RWPE2 (cell line): ENCODE data around the gene KIF25.

Source experiments
- ATAC-seq: fragments of 200-7000 bp; cut with Tn5 transposase; 3 replicates; pipeline ENCODE4 v1.9.1; 2021; ENCODE audit warnings: low read depth
- DNase-seq: peaks from one replicate; pipeline ENCODE4 v3.0.0-alpha.2; 2020; ENCODE audit warnings: low spot score
- H3K27ac ChIP-seq: fragments of 450-650 bp; 2 replicates; pipeline ENCODE4 v1.5.1; 2017; ENCODE audit warnings: mild to moderate bottlenecking; ENCODE audit not compliant: poor library complexity, severe bottlenecking
- H3K27me3 ChIP-seq: fragments of 250-450 bp; sonication (Bioruptor Pico); 2 replicates; pipeline ENCODE4 v1.5.1; 2021; ENCODE audit warnings: mild to moderate bottlenecking, moderate library complexity; ENCODE audit not compliant: insufficient read depth, poor library complexity, severe bottlenecking
- H3K36me3 ChIP-seq: fragments of 250-450 bp; sonication (Bioruptor Pico); 2 replicates; pipeline ENCODE4 v1.5.1; 2020; ENCODE audit warnings: low read depth, mild to moderate bottlenecking, moderate library complexity
- H3K4me1 ChIP-seq: fragments of 250-450 bp; sonication (Bioruptor Pico); 2 replicates; pipeline ENCODE4 v1.5.1; 2021; ENCODE audit warnings: mild to moderate bottlenecking, moderate library complexity; ENCODE audit not compliant: insufficient read depth, poor library complexity, severe bottlenecking
- H3K4me3 ChIP-seq: fragments of 250-450 bp; sonication (Bioruptor Pico); 2 replicates; pipeline ENCODE4 v1.5.1; 2021; ENCODE audit warnings: mild to moderate bottlenecking, moderate library complexity; ENCODE audit not compliant: severe bottlenecking
- H3K9me3 ChIP-seq: fragments of 250-450 bp; sonication (Bioruptor Pico); 2 replicates; pipeline ENCODE4 v1.5.1; 2021; ENCODE audit warnings: mild to moderate bottlenecking, moderate library complexity; ENCODE audit not compliant: severe bottlenecking
- TF ChIP-seq, protein P1 (sequence below): fragments of 450-650 bp; IDR thresholded peaks from one replicate; pipeline ENCODE4 v1.5.1; 2017; ENCODE audit warnings: mild to moderate bottlenecking, moderate library complexity; ENCODE audit not compliant: poor library complexity, severe bottlenecking

KIF25 gene

DNA sequence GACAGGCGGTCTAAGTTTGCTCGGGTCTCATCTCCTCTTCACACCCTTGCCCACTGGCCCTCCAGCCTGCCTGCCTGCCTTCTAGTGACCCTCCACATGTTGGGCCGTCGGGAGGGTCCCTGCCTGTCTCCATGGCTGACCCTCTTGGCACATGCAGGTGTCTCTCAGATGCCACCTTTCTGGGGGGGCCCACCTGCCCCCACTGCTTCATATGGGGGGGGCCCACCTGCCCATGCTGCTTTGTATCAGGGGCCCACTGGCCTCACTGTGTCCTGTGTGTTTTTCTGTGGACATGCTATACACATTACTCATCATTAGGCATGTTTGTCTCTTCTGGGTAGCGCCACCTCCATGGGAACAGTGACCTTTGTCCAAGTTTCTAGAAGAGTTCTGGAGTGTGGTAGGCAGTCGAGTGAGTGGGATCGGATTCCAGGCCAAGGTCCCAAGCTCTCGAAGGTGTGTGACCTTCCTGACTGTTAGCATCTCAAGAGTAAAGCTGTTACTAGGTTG, 40.4 kb upstream of the KIF25 start:
- Histone ChIP-seq H3K36me3 (peaks cover 41% of the 10 kb centered on the region), H3K4me3 (no peak overlapping the region), H3K27me3 (no peaks in the 10 kb centered on the region), H3K27ac (no peak overlapping the region), H3K9me3 (no peaks in the 10 kb centered on the region), H3K4me1 (peaks cover 7% of the 10 kb centered on the region)
- TF ChIP-seq, protein P1, sequence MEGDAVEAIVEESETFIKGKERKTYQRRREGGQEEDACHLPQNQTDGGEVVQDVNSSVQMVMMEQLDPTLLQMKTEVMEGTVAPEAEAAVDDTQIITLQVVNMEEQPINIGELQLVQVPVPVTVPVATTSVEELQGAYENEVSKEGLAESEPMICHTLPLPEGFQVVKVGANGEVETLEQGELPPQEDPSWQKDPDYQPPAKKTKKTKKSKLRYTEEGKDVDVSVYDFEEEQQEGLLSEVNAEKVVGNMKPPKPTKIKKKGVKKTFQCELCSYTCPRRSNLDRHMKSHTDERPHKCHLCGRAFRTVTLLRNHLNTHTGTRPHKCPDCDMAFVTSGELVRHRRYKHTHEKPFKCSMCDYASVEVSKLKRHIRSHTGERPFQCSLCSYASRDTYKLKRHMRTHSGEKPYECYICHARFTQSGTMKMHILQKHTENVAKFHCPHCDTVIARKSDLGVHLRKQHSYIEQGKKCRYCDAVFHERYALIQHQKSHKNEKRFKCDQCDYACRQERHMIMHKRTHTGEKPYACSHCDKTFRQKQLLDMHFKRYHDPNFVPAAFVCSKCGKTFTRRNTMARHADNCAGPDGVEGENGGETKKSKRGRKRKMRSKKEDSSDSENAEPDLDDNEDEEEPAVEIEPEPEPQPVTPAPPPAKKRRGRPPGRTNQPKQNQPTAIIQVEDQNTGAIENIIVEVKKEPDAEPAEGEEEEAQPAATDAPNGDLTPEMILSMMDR: no peak
- DNase-seq: no peak
- ATAC-seq: peak; percentile 58

DNA sequence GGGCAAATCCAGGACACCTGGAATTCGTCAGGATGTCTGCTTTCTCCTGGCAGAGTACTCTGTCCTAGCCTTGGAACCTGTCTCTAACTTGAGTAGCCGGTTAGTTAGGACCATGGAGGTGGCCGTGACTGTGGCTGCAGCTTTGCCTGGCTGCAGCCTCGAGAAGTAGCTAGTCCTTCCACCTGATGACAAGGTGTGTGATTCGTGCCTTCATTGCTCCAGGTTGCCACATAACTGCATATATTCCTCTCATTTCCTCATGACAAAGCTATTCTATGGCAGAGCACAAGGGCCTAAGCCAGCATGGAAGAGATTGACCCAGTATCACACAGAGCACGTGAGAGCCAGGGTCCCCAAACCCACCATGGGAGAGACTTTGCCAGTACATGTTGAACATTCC, 39.8 kb upstream of the KIF25 start:
- no peak for DNase-seq
- Histone ChIP-seq H3K27me3 (no peaks in the 10 kb centered on the region), H3K4me1 (peaks cover under 1% of the 10 kb centered on the region), H3K27ac (no peak overlapping the region), H3K4me3 (no peak overlapping the region), H3K36me3 (peaks cover 40% of the 10 kb centered on the region), H3K9me3 (no peaks in the 10 kb centered on the region)
- ATAC-seq: no peak
- TF ChIP-seq, protein P1: no peak

DNA sequence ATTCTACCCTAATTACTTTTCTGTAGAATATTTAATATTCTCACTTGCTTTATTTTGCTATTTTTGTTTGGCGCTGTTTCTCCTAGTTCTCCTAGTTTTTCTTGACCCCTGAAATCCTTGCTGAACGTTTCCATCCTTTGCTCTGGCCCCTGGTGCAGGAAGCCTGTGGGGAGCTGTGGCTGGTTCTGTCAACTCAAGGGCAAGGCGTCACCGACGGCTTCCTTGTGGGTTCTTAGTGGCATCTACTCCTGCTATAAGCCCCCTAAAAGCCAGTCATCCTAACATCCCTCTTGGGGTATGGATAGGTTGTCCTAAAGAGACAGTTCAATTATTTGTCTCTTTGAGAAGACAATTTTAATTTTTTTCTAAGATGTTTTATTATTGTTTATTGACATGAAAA, 36.9 kb upstream of the KIF25 start:
- ATAC-seq (no peak), DNase-seq (no peak)
- Histone ChIP-seq H3K9me3 (no peaks in the 10 kb centered on the region), H3K4me3 (no peak overlapping the region), H3K27me3 (no peaks in the 10 kb centered on the region), H3K4me1 (no peaks in the 10 kb centered on the region), H3K27ac (no peak overlapping the region), H3K36me3 (peaks cover 45% of the 10 kb centered on the region)
- TF ChIP-seq, protein P1: no peak

DNA sequence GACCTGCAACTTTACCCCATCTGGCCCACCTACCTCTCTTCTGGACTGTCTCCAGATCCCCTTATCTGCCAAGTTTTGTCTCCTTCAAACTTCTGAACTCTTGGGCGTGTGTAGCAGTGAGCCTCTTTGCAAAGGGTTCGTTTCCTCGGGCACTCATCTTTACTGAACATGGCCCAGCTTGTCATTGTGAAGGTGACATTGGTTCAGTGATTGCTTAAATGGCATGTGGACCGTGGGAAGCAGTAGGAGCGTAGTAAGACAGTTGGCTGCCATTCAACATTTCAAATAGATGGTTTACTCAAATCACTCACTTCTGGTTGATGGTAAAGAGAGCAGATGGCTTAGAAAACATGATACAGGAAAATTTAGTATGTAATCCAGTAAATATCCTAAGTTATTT, 34.8 kb upstream of the KIF25 start:
- DNase-seq: no peak
- Histone ChIP-seq H3K4me1 (no peaks in the 10 kb centered on the region), H3K36me3 (peaks cover 62% of the 10 kb centered on the region), H3K9me3 (no peaks in the 10 kb centered on the region), H3K27me3 (no peaks in the 10 kb centered on the region), H3K4me3 (no peak overlapping the region), H3K27ac (no peak overlapping the region)
- TF ChIP-seq, protein P1: no peak
- ATAC-seq: no peak

DNA sequence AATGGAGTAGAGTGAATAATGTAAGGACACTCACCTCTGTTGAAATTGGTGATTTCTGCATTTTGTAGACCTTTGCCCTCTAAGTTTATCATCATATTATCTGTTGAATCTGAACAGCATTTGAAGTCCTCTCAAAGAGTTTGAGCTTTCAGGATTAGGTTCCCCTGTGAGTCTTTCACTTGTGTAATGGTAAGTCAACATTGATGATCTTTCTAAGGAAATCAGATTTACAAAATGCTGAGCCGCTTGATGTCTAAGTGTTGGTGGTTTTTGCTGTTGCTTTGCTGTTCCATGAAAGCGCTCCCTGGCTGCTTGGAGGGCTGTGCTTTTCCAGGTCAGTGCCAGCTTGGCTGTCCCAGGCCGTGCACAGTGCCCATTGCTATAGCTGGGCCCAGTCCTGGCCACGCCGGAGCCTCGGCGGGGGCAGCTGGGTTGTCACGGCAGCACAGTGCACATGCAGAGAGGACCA, 33.8 kb upstream of the KIF25 start:
- TF ChIP-seq, protein P1: no peak
- no peak overlapping the region for H3K27ac ChIP-seq
- ATAC-seq: no peak
- H3K9me3 ChIP-seq: no peaks in the 10 kb centered on the region
- no peaks in the 10 kb centered on the region for H3K27me3 ChIP-seq
- H3K4me1 ChIP-seq: no peaks in the 10 kb centered on the region
- peaks cover 68% of the 10 kb centered on the region for H3K36me3 ChIP-seq
- DNase-seq: no peak
- H3K4me3 ChIP-seq: no peak overlapping the region
